ENCODE data around the gene NIM1K.

GRCh38 chr5:43302481-43302880, 110.5 kb downstream of the NIM1K start:
- TF ChIP-seq REST (IDR thresholded peaks at IDR 0.05; ENCODE audit: low read depth, low read length), result no peak
- no peak for TF ChIP-seq CTCF (IDR thresholded peaks at IDR 0.05 in 2 of 3, conservative IDR thresholded peaks at IDR 0.05 in 1 of 3; ENCODE audit: control insufficient read depth in 2 of 3, extremely low read depth in 1 of 3, insufficient read depth in 1 of 3, low read depth in 3 of 3, low read length in 3 of 3)
- no peak for TF ChIP-seq EZH2 (IDR thresholded peaks at IDR 0.05; ENCODE audit: borderline replicate concordance, control insufficient read depth, low read depth, low read length)
- no peak for TF ChIP-seq USF2 (IDR thresholded peaks at IDR 0.05; ENCODE audit: borderline replicate concordance, low read depth, low read length)
- no peak for TF ChIP-seq HDAC6 (IDR thresholded peaks at IDR 0.05; ENCODE audit: unreplicated experiment)
- no peak for TF ChIP-seq SP1 (IDR thresholded peaks at IDR 0.05; ENCODE audit: low read depth, low read length)
- TF ChIP-seq NR2F1 (conservative IDR thresholded peaks at IDR 0.05), result no peak
- no peak for TF ChIP-seq RCOR1 (conservative IDR thresholded peaks at IDR 0.05; ENCODE audit: low read depth, low read length)
- TF ChIP-seq CBX5 (IDR thresholded peaks at IDR 0.05; ENCODE audit: low read depth), result no peak
- no peak for TF ChIP-seq MEF2A (IDR thresholded peaks at IDR 0.05; ENCODE audit: insufficient read depth, low read depth, low read length)
- TF ChIP-seq RFX5 (IDR thresholded peaks at IDR 0.05; ENCODE audit: low read depth, low read length), result no peak
